GM18508 (cell line): ENCODE data around the gene CHODL.

ENCODE experiments used
- ATAC-seq: cut with Tn5 transposase; IDR thresholded peaks from one replicate; pipeline ENCODE4 v1.9.1; 2021; ENCODE audit warnings: moderate number of reproducible peaks; ENCODE audit not compliant: insufficient read depth, unreplicated experiment

Gene CHODL

GRCh38 chr21:18275781-18276180 is 31.1 kb downstream of the CHODL start:
- no peak for ATAC-seq

- ATAC-seq: no peak
Observed at GRCh38 chr21:18285379-18285778, 40.7 kb downstream of the CHODL start.

- no peak for ATAC-seq
Observed at GRCh38 chr21:18289876-18290275, 45.2 kb downstream of the CHODL start.

GRCh38 chr21:18294100-18294499 is 49.5 kb downstream of the CHODL start:
- no peak for ATAC-seq

GRCh38 chr21:18298228-18298627 is 53.6 kb downstream of the CHODL start:
- ATAC-seq: no peak
